ENCODE data around the gene GSK3B.

DNA sequence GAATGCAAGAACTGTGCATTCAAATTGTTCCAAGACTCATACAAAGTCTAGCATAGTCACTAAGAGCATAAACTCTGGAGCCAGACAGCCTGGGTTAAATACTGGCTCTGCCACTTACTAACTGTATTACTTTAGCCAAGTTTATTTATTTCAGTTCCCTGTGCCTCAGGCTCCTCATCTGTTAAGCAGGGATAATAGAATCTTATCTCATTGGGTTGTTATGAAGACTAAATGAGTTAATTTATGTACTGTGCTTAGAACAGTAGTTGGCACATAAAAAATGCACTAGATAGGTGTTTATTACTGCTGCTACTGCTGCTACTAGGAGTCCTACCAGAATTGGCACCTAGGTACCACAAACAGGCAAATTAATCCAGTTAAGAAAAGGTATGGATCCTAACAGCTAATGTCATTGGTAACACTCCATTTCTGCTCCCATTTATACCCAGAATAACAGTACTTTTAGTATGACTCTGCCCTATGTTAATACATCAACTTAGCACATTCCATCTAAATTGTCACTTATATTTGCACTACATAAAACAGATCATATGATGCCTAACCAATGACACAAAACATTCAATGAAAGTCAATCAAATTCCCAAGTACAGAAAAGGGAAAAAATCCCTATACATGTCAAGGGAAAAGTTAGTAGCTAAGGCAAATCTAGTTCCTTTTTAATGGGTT is 45.7 kb downstream of the GSK3B start:
- TF ChIP-seq EZH2 (IDR thresholded peaks at IDR 0.05; ENCODE audit: borderline replicate concordance) (no peak), EZH2phosphoT487 (IDR thresholded peaks at IDR 0.05; ENCODE audit: low read depth, severe bottlenecking, unreplicated experiment) (no peak)

All from hepatocyte (in vitro differentiated cells).